CD4-positive, alpha-beta T cell treated with Interleukin-4 for 1 hour (primary cell): ENCODE data around the gene GADD45G.

Experiments
- DNase-seq, 2 donors: peaks; one replicate each; pipeline ENCODE4 v3.0.0-alpha.2; 2020 to 2022

GADD45G gene

GRCh38 chr9:89592963-89593726 is 11.7 kb upstream of the GADD45G start:
- DNase-seq, result no peak

GRCh38 chr9:89593727-89594427 is 10.9 kb upstream of the GADD45G start:
- peak; percentile 55 to 64 for DNase-seq

- DNase-seq, result no peak
These were observed 9.8 kb upstream of the GADD45G start for GRCh38 chr9:89594811-89595550.

GRCh38 chr9:89595646-89596045 is 9.2 kb upstream of the GADD45G start:
- DNase-seq, result no peak

- no peak for DNase-seq
These were observed 7.8 kb upstream of the GADD45G start for GRCh38 chr9:89596937-89597555.

- DNase-seq, result peak; percentile 57 to 64
These were observed 7.0 kb upstream of the GADD45G start for GRCh38 chr9:89597711-89598362.

- no peak for DNase-seq
These were observed 6.5 kb upstream of the GADD45G start for GRCh38 chr9:89598363-89598713.

- DNase-seq, result no peak
These were observed 5.9 kb upstream of the GADD45G start for GRCh38 chr9:89598926-89599325.

GRCh38 chr9:89600831-89601230 is 4.0 kb upstream of the GADD45G start:
- DNase-seq, result no peak

- no peak for DNase-seq
These were observed 3.5 kb upstream of the GADD45G start for GRCh38 chr9:89601306-89601705.

GRCh38 chr9:89601856-89602562 is 2.8 kb upstream of the GADD45G start:
- DNase-seq, result no peak

GRCh38 chr9:89602978-89603766 is 1.6 kb upstream of the GADD45G start:
- peak; percentile 84 to 85 for DNase-seq

- peak; percentile 36 to 53 for DNase-seq
These were observed 796 bp upstream of the GADD45G start for GRCh38 chr9:89603767-89604665.

- DNase-seq, result peak in 1 of 2 donors; percentile 40
These were observed 745 bp downstream of the GADD45G start for GRCh38 chr9:89605465-89606048.

- peak; percentile 25 to 45 for DNase-seq
These were observed 1.3 kb downstream of the GADD45G start for GRCh38 chr9:89606049-89606623.

- peak in 1 of 2 donors; percentile 19 for DNase-seq
These were observed 2.0 kb downstream of the GADD45G start for GRCh38 chr9:89606624-89607311.

GRCh38 chr9:89608641-89609335 is 4.0 kb downstream of the GADD45G start:
- no peak for DNase-seq

- no peak for DNase-seq
These were observed 4.7 kb downstream of the GADD45G start for GRCh38 chr9:89609426-89610006.
